ENCODE data around the gene KLHL29.

KLHL29 gene

DNA sequence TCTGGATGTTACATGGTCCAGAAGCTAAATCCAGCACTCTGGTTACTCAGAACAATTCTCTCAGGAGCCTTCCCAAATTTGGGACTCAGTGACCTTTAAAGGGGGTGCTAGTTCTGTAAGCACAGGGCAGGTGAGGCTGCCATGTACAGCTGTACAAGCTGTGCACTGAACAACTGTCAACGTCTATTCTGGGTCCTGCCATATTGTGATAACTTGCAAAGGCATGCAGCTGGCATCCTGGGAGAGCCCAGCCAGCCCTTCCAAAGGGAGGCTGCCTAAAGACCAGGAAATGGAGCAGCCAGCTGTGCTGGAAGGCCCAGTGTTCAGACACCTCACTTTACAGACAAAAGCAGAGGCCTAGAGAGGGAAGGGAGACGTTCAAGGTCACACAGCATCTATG lies 204.8 kb downstream of the KLHL29 start:
- Histone ChIP-seq H3K9me3 (ENCODE audit: control insufficient read depth, insufficient read depth, low read length) (no peaks in the 10 kb centered on the region), H3K27ac (ENCODE audit: low read depth, low read length) (no peak overlapping the region), H3F3A (ENCODE audit: control insufficient read depth, insufficient read depth) (no peaks in the 10 kb centered on the region), H3K4me3 (ENCODE audit: low read length) (no peak overlapping the region), H3K27me3 (ENCODE audit: control insufficient read depth, low read length) (no peaks in the 10 kb centered on the region), H3K9me2 (replicated peaks; ENCODE audit: control insufficient read depth, low read length) (no peaks in the 10 kb centered on the region), H3K4me2 (ENCODE audit: low read length) (no peak overlapping the region), H3K36me3 (ENCODE audit: control insufficient read depth, low read length) (no peaks in the 10 kb centered on the region), H4K20me1 (ENCODE audit: control insufficient read depth, insufficient read depth, low read depth, low read length) (no peaks in the 10 kb centered on the region), H3K79me2 (ENCODE audit: control insufficient read depth, low read length) (no peaks in the 10 kb centered on the region), H3K4me1 (ENCODE audit: control insufficient read depth, low read length) (no peaks in the 10 kb centered on the region)
- TF ChIP-seq, protein P1, sequence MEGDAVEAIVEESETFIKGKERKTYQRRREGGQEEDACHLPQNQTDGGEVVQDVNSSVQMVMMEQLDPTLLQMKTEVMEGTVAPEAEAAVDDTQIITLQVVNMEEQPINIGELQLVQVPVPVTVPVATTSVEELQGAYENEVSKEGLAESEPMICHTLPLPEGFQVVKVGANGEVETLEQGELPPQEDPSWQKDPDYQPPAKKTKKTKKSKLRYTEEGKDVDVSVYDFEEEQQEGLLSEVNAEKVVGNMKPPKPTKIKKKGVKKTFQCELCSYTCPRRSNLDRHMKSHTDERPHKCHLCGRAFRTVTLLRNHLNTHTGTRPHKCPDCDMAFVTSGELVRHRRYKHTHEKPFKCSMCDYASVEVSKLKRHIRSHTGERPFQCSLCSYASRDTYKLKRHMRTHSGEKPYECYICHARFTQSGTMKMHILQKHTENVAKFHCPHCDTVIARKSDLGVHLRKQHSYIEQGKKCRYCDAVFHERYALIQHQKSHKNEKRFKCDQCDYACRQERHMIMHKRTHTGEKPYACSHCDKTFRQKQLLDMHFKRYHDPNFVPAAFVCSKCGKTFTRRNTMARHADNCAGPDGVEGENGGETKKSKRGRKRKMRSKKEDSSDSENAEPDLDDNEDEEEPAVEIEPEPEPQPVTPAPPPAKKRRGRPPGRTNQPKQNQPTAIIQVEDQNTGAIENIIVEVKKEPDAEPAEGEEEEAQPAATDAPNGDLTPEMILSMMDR (IDR thresholded peaks at IDR 0.05; ENCODE audit: low read depth, low read length, poor library complexity, severe bottlenecking): no peak
- TF ChIP-seq EZH2phosphoT487 (IDR thresholded peaks at IDR 0.05; ENCODE audit: borderline replicate concordance, low read length): no peak

DNA sequence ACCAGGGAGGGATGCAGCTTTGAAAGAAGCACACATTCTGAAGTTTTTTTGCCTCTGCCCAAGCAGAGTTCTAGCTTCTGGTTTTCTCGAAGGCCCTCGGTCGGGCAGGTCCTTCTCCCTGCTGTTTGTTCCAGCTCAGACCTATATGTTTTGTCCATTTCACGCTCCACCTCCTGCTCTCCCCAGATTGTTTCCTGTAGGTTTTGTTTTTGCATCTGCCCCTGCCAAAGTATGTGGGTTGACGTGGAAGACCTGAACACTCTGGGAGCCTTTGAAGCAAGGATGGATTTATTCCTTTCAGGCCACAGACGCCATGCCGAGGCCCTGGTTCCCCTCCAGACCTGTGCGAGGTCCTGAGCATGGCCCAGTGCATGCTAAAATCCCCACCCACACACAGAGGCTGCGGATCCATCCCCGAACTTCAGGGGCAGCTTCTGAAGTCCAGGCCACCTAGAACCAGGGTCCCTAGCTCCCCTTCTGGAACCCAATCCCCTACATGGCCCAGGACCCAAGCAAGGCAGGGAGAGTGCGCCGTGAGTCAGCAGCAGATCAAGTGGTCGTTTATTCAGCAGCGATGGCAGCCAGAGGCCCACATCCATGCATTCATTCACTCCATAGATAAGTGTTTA lies 205.4 kb downstream of the KLHL29 start:
- Histone ChIP-seq H3K9me2 (replicated peaks; ENCODE audit: control insufficient read depth, low read length) (no peaks in the 10 kb centered on the region), H3K4me3 (ENCODE audit: low read length) (no peak overlapping the region), H3K4me1 (ENCODE audit: control insufficient read depth, low read length) (no peaks in the 10 kb centered on the region), H3K27ac (ENCODE audit: low read depth, low read length) (no peak overlapping the region), H3K27me3 (ENCODE audit: control insufficient read depth, low read length) (no peaks in the 10 kb centered on the region), H3F3A (ENCODE audit: control insufficient read depth, insufficient read depth) (no peaks in the 10 kb centered on the region), H3K4me2 (ENCODE audit: low read length) (no peak overlapping the region), H3K79me2 (ENCODE audit: control insufficient read depth, low read length) (no peaks in the 10 kb centered on the region), H4K20me1 (ENCODE audit: control insufficient read depth, insufficient read depth, low read depth, low read length) (no peaks in the 10 kb centered on the region), H3K36me3 (ENCODE audit: control insufficient read depth, low read length) (no peaks in the 10 kb centered on the region), H3K9me3 (ENCODE audit: control insufficient read depth, insufficient read depth, low read length) (no peaks in the 10 kb centered on the region)
- no peak for TF ChIP-seq EZH2phosphoT487 (IDR thresholded peaks at IDR 0.05; ENCODE audit: borderline replicate concordance, low read length)
- TF ChIP-seq, protein P1 (IDR thresholded peaks at IDR 0.05; ENCODE audit: low read depth, low read length, poor library complexity, severe bottlenecking): no peak

DNA sequence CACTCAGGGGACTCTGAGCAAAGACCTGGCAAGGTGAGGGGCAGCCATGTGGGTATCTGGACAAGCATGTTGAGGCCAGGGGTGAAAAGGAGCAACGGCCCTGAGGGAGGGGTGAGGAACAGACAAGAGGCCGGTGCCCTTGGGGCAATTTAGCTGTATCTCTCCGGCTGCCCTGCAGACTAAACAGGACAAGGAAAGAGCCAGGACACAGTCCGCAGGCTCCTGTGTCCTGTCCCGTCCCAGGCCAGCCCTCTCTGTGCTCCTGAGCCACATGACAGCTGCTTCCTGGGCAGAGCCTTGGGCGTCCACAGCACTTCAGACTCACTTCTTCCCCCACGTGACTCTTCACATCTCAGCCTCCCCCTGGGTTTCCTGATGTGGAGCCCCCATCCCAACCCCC lies 206.1 kb downstream of the KLHL29 start:
- H3K27me3 ChIP-seq (ENCODE audit: control insufficient read depth, low read length): no peaks in the 10 kb centered on the region
- H3K9me2 ChIP-seq (replicated peaks; ENCODE audit: control insufficient read depth, low read length): no peaks in the 10 kb centered on the region
- no peaks in the 10 kb centered on the region for H3F3A ChIP-seq (ENCODE audit: control insufficient read depth, insufficient read depth)
- no peak overlapping the region for H3K4me2 ChIP-seq (ENCODE audit: low read length)
- no peaks in the 10 kb centered on the region for H3K4me1 ChIP-seq (ENCODE audit: control insufficient read depth, low read length)
- no peaks in the 10 kb centered on the region for H3K36me3 ChIP-seq (ENCODE audit: control insufficient read depth, low read length)
- TF ChIP-seq, protein P1 (IDR thresholded peaks at IDR 0.05; ENCODE audit: low read depth, low read length, poor library complexity, severe bottlenecking): no peak
- TF ChIP-seq EZH2phosphoT487 (IDR thresholded peaks at IDR 0.05; ENCODE audit: borderline replicate concordance, low read length): no peak
- no peaks in the 10 kb centered on the region for H3K9me3 ChIP-seq (ENCODE audit: control insufficient read depth, insufficient read depth, low read length)
- H3K27ac ChIP-seq (ENCODE audit: low read depth, low read length): no peak overlapping the region
- no peaks in the 10 kb centered on the region for H4K20me1 ChIP-seq (ENCODE audit: control insufficient read depth, insufficient read depth, low read depth, low read length)
- no peak overlapping the region for H3K4me3 ChIP-seq (ENCODE audit: low read length)
- no peaks in the 10 kb centered on the region for H3K79me2 ChIP-seq (ENCODE audit: control insufficient read depth, low read length)
